HG02571 (cell line): ENCODE measurements around the gene MAP4.
"Not testable (repeated sequence)": the region's sequence is repeated elsewhere in the genome, so short reads cannot be mapped to it uniquely, and the experiment has no call there.

Experiments
- ATAC-seq: cut with Tn5 transposase; IDR thresholded peaks from one replicate; pipeline ENCODE4 v1.9.1; 2021; ENCODE audit warnings: mild to moderate bottlenecking, moderate library complexity; ENCODE audit not compliant: unreplicated experiment

The MAP4 gene

GRCh38 chr3:48018841-48019240, 2.6 kb upstream of the MAP4 start:
- no peak for ATAC-seq

- no peak for ATAC-seq
These were observed 610 bp downstream of the MAP4 start for GRCh38 chr3:48015431-48016180.

GRCh38 chr3:48014358-48014757, 1.9 kb downstream of the MAP4 start:
- no peak for ATAC-seq

- ATAC-seq = no peak
These were observed 2.8 kb downstream of the MAP4 start for GRCh38 chr3:48013288-48013980.

GRCh38 chr3:48012659-48013058, 3.6 kb downstream of the MAP4 start:
- ATAC-seq = no peak

GRCh38 chr3:48008066-48008465, 8.2 kb downstream of the MAP4 start:
- not testable (repeated sequence) for ATAC-seq

GRCh38 chr3:48007361-48007760, 8.9 kb downstream of the MAP4 start:
- ATAC-seq = not testable (repeated sequence)

GRCh38 chr3:48006794-48007193, 9.4 kb downstream of the MAP4 start:
- ATAC-seq = not testable (repeated sequence)

GRCh38 chr3:48004694-48005093, 11.5 kb downstream of the MAP4 start:
- ATAC-seq = no peak

GRCh38 chr3:48002787-48003186, 13.4 kb downstream of the MAP4 start:
- no peak for ATAC-seq

- no peak for ATAC-seq
These were observed 14.2 kb downstream of the MAP4 start for GRCh38 chr3:48001991-48002390.

GRCh38 chr3:48000212-48000611, 16.0 kb downstream of the MAP4 start:
- ATAC-seq = no peak

GRCh38 chr3:47996440-47996839, 19.8 kb downstream of the MAP4 start:
- no peak for ATAC-seq

GRCh38 chr3:47994180-47994579, 22.0 kb downstream of the MAP4 start:
- ATAC-seq = no peak

GRCh38 chr3:47991341-47991740, 24.9 kb downstream of the MAP4 start:
- no peak for ATAC-seq

GRCh38 chr3:47989981-47990440, 26.2 kb downstream of the MAP4 start:
- no peak for ATAC-seq

- ATAC-seq = no peak
These were observed 30.8 kb downstream of the MAP4 start for GRCh38 chr3:47985381-47985780.

- ATAC-seq = no peak
These were observed 32.0 kb downstream of the MAP4 start for GRCh38 chr3:47984075-47984728.

GRCh38 chr3:47980795-47981194, 35.4 kb downstream of the MAP4 start:
- no peak for ATAC-seq

GRCh38 chr3:47979070-47979469, 37.1 kb downstream of the MAP4 start:
- no peak for ATAC-seq

- no peak for ATAC-seq
These were observed 37.8 kb downstream of the MAP4 start for GRCh38 chr3:47978386-47978785.
